Lung (tissue), 12 donors: ENCODE data around the gene APLF. TPM values are rescaled to one million over a fixed set of nuclear protein-coding genes. Genes with fewer than 3 reads are reported as not detected.

ENCODE experiments used
- ATAC-seq: fragments of 200-7000 bp; cut with Tn5 transposase; one replicate; pipeline ENCODE4 v1.9.1; 2020; ENCODE audit warnings: moderate number of reproducible peaks; ENCODE audit not compliant: insufficient read depth, low FRiP score
- DNase-seq, 3 donors: peaks; one replicate each; pipeline ENCODE4 v3.0.0-alpha.2; 2013 to 2017
- H3K27ac ChIP-seq, 2 donors: one replicate each; pipeline ENCODE4 v1.5.1; 2013; ENCODE audit warnings: mild to moderate bottlenecking in 2 of 2, moderate library complexity in 2 of 2, control low read depth in 1 of 2, inconsistent platforms in 1 of 2, low read depth in 1 of 2, low read length in 1 of 2
- H3K27me3 ChIP-seq, 3 donors: one replicate each; pipeline ENCODE4 v1.5.1; 2013; ENCODE audit warnings: low read length in 2 of 3; ENCODE audit not compliant: control insufficient read depth in 3 of 3, insufficient read depth in 3 of 3
- H3K36me3 ChIP-seq, 4 donors: one replicate each; pipeline ENCODE4 v1.5.1; 2013; ENCODE audit warnings: low read length in 4 of 4, mild to moderate bottlenecking in 1 of 4, moderate library complexity in 1 of 4; ENCODE audit not compliant: control insufficient read depth in 4 of 4, insufficient read depth in 4 of 4
- H3K4me1 ChIP-seq, 5 donors: one replicate each; pipeline ENCODE4 v1.5.1; 2013; ENCODE audit warnings: low read length in 5 of 5, mild to moderate bottlenecking in 2 of 5, moderate library complexity in 1 of 5; ENCODE audit not compliant: control insufficient read depth in 5 of 5, insufficient read depth in 5 of 5
- H3K4me3 ChIP-seq: one replicate; pipeline ENCODE4 v1.5.1; 2013; ENCODE audit warnings: mild to moderate bottlenecking, control low read depth, moderate library complexity
- H3K9ac ChIP-seq, 2 donors: one replicate each; pipeline ENCODE4 v1.5.1; 2013; ENCODE audit warnings: low read length in 2 of 2, control low read depth in 1 of 2; ENCODE audit not compliant: insufficient read depth in 1 of 2
- H3K9me3 ChIP-seq, 4 donors: one replicate each; pipeline ENCODE4 v1.5.1; 2013; ENCODE audit warnings: low read length in 3 of 4, mild to moderate bottlenecking in 1 of 4, moderate library complexity in 1 of 4; ENCODE audit not compliant: control insufficient read depth in 4 of 4, insufficient read depth in 3 of 4
- CTCF ChIP-seq: IDR thresholded peaks from 2 replicates; pipeline ENCODE4 v1.5.1; 2012; ENCODE audit warnings: mild to moderate bottlenecking; ENCODE audit errors: control extremely low read depth, extremely low read depth
- WGBS, 2 donors: extraction: QIAGEN DNeasy Blood & Tissue Kit; methylation state at CpG; one replicate each; pipeline ENCODE4 v1.1.7; 2013; 5-methylcytosine and 5-hydroxymethylcytosine counted together
- polyA plus RNA-seq, 2 donors: library from polyadenylated mRNA; stranded (reverse); fragments of 200-250 nt; gene quantifications; one replicate each; pipeline ENCODE4 v1.2.1, GENCODE V29; 2013
- total RNA-seq, 2 donors: library from RNA; depleted of rRNA in 1 of 2; stranded (reverse); fragments of >200 nt in 1 of 2; gene quantifications; one replicate each; pipeline ENCODE4 v1.2.1, GENCODE V29; 2014 to 2021
- donor health status: control.
- donor health status: control.
- donor health status: Bipolar disorder and iron deficiency.
- donor health status: healthy.
- donor health status: DM: yes; HTN: yes; CAD: no.

Gene APLF
- total and polyA plus RNA-seq, 4 donors = 0.50 to 11.8 (median 2.3) TPM

- Histone ChIP-seq H3K36me3 (peaks cover 0 to under 1% (median 0%) of the 10 kb centered on the region in 4 donors), H3K27me3 (no peaks in the 10 kb centered on the region), H3K9ac (no peak overlapping the region), H3K4me1 (no peaks in the 10 kb centered on the region), H3K9me3 (no peaks in the 10 kb centered on the region), H3K4me3 (no peak overlapping the region), H3K27ac (no peak overlapping the region)
- DNase-seq (no peak), ATAC-seq (no peak)
- no peak for TF ChIP-seq CTCF
- 53 to 68% methylated on average over 3 of the region's 3 CpGs for WGBS, 2 donors
These were observed 94.0 kb downstream of the APLF start for GRCh38 chr2:68561372-68561771.

- no peaks in the 10 kb centered on the region for H3K4me1 ChIP-seq
- no peak overlapping the region for H3K9ac ChIP-seq
- no peak for TF ChIP-seq CTCF
- DNase-seq = no peak
- H3K36me3 ChIP-seq = peaks cover 0 to 1% (median 0%) of the 10 kb centered on the region in 4 donors
- no peaks in the 10 kb centered on the region for H3K27me3 ChIP-seq
- H3K27ac ChIP-seq = no peak overlapping the region
- no peak for ATAC-seq
- no peak overlapping the region for H3K4me3 ChIP-seq
- 97% methylated on average over 2 of the region's 2 CpGs for WGBS, 2 donors
- H3K9me3 ChIP-seq = no peaks in the 10 kb centered on the region
These were observed 95.5 kb downstream of the APLF start for GRCh38 chr2:68562934-68563333.

- no peak for TF ChIP-seq CTCF
- H3K9ac ChIP-seq = no peak overlapping the region
- H3K27ac ChIP-seq = no peak overlapping the region
- H3K27me3 ChIP-seq = no peaks in the 10 kb centered on the region
- DNase-seq (no peak), ATAC-seq (no peak)
- no peaks in the 10 kb centered on the region for H3K9me3 ChIP-seq
- peaks cover 0 to 1% (median 0%) of the 10 kb centered on the region in 4 donors for H3K36me3 ChIP-seq
- 86 to 98% methylated on average over 2 of the region's 2 CpGs for WGBS, 2 donors
- no peaks in the 10 kb centered on the region for H3K4me1 ChIP-seq
- H3K4me3 ChIP-seq = no peak overlapping the region
These were observed 97.0 kb downstream of the APLF start for GRCh38 chr2:68564426-68564825.

- TF ChIP-seq CTCF = no peak
- ATAC-seq = no peak
- no peak overlapping the region for H3K27ac ChIP-seq
- H3K4me3 ChIP-seq = no peak overlapping the region
- H3K4me1 ChIP-seq = no peaks in the 10 kb centered on the region
- H3K36me3 ChIP-seq = peaks cover 0 to 1% (median 0%) of the 10 kb centered on the region in 4 donors
- no peaks in the 10 kb centered on the region for H3K27me3 ChIP-seq
- no peak for DNase-seq
- no peak overlapping the region for H3K9ac ChIP-seq
- H3K9me3 ChIP-seq = no peaks in the 10 kb centered on the region
These were observed 97.9 kb downstream of the APLF start for GRCh38 chr2:68565273-68565672.
